Hematopoietic multipotent progenitor cell (in vitro differentiated cells): ENCODE results near the gene COPA. TPM values are rescaled to one million over a fixed set of nuclear protein-coding genes. Genes with fewer than 3 reads are reported as not detected.
A peak's percentile ranks its signal among the peaks of the same experiment; 100 is the strongest.
"Not testable (repeated sequence)": the region's sequence is repeated elsewhere in the genome, so short reads cannot be mapped to it uniquely, and the experiment has no call there.

Experiments used
- DNase-seq, 3 donors: peaks; one replicate each; pipeline ENCODE4 v3.0.0-alpha.2; 2011 to 2015; ENCODE audit warnings: low read depth in 2 of 3, low spot score in 2 of 3
- total RNA-seq: library from RNA; depleted of rRNA; stranded (reverse); fragments of >200 nt; gene quantifications from one replicate; pipeline ENCODE4 v1.2.3, GENCODE V29; 2012

Gene COPA
- 93.2 TPM for total RNA-seq

DNA sequence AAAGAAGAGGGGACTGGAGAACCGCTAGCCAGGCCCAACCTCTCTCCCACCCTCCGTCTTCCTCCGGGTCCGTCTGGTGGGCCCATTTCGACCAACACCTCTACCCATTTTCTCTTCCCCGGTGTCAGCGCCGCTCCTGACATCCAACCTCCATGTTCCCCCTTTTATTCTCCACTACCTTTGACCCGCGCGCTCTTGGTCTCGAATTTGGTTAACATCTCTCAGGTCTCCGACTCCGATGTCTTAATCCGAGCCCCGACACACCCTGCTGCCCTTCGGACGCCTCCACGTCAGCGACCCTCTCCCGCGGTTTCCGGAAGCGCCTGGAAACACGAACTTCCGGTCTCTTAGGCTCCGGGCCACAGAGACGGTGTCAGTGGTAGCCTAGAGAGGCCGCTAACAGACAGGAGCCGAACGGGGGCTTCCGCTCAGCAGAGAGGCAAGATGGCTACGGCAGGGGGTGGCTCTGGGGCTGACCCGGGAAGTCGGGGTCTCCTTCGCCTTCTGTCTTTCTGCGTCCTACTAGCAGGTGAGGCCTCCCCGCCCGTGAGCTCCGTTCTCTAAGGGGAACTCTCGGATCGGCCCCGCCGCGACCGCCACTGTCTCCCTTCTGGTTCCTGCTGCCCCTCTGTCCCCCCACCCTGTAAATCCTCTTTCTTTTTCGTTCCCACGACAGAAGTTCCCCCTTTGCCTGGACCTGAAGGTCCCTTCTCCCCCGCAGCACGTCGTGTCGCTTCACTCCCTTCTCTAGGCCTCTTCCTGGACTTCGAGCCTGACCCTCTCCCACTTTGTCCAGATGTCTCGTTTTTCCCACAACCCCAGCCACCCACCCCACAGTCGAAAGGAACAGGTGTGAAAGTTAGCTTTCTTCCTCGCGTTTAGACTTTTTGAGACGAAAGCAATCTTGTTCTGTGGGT is at the start of gene COPA, which contains the start of gene NCSTN:
TSS of gene COPA (minus strand) at position 298 of the 917 bp plus-strand sequence. CDS start at position 218, 80 bp downstream.
TSS of gene NCSTN (plus strand) at position 431 of the 917 bp plus-strand sequence. CDS start at position 445, 14 bp downstream.
- DNase-seq = peak; percentile 71 to 96 (median 95)

DNA sequence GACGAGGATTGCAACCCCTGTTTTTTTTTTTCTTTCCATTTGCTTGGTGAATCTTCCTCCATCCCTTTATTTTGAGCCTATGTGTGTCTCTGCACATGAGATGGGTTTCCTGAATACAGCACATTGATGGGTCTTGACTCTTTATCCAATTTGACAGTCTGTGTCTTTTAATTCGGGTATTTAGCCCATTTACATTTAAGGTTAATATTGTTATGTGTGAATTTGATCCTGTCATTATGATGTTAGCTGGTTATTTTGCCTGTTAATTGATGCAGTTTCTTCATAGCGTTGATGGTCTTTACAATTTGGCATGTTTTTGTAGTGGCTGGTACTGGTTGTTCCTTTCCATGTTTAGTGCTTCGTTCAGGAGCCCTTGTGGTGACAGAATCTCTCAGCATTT is 45.4 kb upstream of the COPA start:
- not testable (repeated sequence) for DNase-seq

GRCh38 chr1:160384812-160385211 is 41.8 kb upstream of the COPA start:
- not testable (repeated sequence) for DNase-seq

DNA sequence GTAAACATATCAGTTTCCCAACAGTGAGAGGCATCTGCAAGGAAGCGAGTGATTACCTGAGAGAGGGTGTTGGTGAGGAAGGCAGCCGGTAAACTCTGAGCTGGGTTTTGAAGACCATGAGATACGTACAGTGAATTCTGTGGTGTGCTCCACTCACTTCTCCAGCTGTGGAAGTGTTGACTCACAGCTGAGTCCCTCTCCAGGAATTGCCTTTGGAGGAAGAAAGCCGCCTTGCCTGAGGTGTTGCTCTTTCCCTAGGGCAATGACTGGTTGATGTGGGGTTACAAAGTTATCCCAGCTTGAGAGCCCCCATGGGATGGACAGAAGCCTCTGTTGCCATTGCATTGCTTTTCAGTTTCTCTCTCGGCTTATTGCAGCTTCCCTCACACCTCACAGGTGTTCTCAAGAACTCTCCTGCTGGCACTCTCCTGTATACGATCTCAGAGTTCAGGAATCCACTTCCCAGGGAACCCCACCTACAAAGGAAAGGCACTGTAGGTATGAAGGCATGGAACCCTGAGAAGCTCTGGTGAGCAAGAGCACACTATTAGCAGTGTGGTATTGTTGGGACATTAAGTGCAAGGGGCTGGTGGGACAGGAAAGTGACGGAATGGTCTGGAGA is 34.6 kb upstream of the COPA start:
- DNase-seq = no peak

DNA sequence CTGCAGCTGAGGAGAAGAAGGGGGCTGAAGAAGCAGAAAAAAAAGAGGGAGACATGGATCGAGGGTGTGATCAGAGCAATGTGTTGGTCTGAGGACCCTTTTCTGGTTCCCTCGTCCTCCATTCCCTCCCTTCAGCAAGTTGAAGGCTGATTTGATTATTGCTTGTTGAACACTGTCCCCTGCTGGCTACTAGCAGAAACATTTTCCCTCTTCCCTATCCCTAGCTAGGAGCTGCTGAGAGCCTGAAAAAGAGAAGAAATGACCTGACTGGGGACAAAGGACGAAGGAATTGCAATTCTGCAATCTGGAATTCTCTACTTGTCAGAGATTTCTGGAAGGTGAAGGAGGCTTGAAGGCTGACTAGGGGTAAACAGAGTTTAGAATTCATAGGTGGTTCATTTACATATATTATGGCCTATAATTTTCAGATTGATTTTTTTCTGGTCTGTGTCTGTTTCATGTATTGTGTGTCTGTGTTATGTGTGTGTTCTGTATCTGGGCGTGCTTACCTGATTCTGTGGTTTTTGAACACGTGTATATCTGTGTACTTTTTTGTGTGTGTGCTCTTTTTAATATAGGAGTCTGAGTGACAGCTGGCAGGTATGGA is 33.6 kb upstream of the COPA start:
- DNase-seq = peak in 2 of 3 donors; percentile 66 to 83

- no peak for DNase-seq
Observed at GRCh38 chr1:160375788-160376524, 32.9 kb upstream of the COPA start.

DNA sequence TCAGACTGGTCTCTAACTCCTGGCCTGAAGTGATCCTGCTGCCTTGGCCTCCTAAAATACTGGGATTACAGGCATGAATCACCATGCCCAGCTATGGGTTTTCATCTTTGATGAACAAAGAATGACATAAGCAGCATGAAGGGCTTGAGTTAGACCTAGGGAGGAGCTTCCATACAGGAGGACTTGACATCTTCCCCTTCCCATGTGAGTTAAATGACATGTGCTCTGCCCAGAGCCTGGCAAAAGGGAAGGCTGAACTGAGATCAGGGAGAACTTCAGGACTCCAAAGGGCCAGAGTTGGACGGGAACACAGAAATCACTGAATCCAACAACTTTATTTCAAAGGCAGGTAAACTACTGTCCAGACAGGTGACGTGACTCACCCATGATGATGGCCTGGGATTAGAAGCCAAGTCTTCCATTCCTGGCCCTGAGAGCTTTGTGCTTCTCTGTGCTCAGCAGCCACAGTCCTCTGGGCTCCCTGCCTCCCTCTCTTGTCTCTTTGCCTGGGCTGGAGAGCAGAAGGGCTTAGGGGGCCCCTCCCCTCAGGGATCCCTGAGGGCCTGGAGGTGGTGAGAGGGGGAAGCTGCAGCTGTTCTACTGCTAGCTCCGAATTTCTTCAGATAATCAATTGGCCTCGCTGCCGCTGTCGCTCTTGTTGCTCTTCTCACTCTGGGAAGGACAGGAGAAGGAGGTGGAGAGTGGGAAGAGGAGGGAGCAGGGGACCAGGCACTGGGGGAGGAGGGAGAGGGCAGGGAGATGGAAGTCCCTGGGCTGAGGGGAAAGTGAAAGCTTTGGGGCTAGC is 31.5 kb upstream of the COPA start:
- DNase-seq = no peak

GRCh38 chr1:160373696-160374095 is 30.6 kb upstream of the COPA start:
- DNase-seq = no peak

GRCh38 chr1:160371756-160372155 is 28.7 kb upstream of the COPA start:
- no peak for DNase-seq

DNA sequence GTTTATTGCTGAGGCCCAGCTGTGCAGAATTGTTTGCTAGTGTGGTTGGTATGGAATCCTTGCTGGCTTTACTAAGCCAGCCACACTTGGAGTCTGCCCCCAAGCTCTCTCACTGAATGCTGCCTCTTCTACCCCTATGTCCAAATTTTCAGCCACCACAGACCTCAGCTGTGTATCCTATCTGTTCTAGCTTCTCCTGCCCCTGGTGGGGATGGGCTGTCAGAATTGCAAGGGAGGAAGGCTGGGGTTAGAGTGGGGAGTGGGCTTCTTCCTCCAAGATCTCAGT is 28.2 kb upstream of the COPA start:
- DNase-seq = no peak

- DNase-seq = no peak
Observed at GRCh38 chr1:160370561-160371345, 27.7 kb upstream of the COPA start.

DNA sequence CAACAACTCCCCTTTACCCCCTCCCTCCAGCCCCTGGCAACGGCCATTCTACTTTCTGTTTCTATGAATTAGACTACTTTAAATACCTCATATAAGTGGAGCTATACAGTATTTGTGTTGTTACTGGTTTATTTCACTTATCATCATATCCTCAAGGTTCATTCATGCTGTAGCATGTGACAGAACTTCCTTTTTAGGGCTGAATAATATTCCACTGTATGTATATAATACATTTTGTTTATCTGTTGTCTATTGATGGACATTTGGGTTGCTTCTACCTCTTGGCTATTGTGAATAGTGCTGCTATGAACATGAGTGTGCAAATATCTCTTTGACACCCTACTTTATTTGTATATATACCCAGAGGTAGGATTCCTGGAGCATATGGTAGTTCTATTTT is 26.0 kb upstream of the COPA start:
- DNase-seq = no peak

GRCh38 chr1:160367934-160368923 is 25.2 kb upstream of the COPA start:
- DNase-seq = peak in 2 of 3 donors; percentile 54 to 84

DNA sequence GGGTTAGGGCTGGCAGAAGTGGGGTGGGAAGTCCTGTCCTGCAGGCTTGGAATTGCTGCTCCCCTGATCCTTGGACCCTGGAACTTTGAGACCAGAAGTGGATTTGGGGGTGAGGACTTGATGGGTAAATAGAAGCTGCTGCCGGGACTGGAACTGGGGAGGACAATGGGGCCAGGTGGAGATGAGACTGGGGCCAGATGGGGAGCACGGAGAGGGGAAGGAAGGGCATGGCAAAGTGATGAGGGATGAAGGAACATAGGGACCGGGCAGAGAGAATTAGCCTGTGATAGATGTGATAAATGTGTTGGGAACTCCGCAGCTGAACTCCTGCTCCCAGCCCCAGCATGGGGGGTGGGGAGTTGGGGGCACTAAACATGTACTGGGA is 24.5 kb upstream of the COPA start:
- DNase-seq = no peak

DNA sequence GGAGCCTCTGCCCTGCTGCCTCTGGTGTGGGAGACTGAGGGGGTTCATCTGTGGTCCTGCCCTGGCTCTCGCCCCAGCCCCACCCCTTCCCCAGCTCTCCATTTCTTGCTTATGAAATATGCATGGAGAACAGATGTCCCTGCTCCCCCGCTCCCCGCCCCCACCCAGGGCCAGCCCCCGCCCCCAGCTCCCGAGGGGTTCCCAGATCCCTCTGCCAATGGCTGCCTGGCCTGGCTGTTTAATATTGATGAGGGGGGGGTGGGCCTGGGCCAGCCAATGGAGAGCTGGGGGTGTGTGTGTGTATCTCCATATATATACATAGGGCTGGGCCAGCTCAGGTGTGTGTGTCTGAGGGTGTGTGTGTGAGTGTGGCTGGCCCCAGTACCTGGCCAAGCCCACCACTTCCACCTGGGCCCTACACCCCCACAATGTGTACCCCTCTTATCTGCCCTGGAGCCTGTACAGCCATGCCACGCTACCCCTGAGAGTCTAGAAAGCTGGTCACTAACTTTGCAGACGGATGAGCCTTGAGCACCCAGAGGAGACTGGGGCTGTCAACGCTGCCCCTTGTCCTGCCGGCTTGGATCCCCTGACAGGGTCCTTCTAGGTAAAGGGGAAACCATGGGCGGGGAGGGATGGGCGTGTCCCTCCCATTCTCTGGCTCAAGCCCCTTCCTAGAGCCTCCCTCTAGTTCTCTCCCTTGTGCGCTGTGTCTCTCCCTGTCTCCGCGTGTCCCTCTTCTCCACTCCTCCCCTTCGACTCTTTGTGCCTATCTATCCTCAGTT is 23.9 kb upstream of the COPA start, which contains the start of gene NHLH1:
TSS of gene NHLH1 (plus strand) at position 341 of the 785 bp plus-strand sequence. CDS start 3,661 bp downstream, outside the sequence.
- no peak for DNase-seq

DNA sequence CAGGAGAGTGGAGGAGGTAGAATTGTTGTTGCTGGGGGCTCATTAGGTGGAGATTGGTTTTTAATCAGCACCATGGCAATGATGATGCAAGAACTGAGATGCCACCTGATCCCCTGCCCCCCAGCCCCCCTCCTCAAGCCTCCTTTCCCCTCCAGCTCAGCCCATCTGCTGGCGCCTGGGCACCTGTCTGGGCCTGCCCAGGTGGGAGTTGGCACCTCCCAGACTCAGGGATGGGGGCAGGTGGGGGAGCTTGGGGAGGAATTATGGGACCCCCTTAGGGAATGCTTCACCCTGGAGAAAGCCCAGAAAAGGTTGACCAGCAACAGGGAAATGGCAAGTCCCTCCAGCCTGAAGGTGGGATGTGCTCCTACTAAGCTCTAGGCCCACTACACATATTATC is 22.3 kb upstream of the COPA start:
- DNase-seq = no peak
